NB4 (cell line): ENCODE measurements around the gene ATXN7L1.

ENCODE experiments used
- MAX ChIP-seq: IDR thresholded peaks from 2 replicates; pipeline ENCODE4 v1.6.1; 2011; ENCODE audit warnings: low read depth, low read length
- POLR2A ChIP-seq: IDR thresholded peaks from 2 replicates; pipeline ENCODE4 v1.6.1; 2011; ENCODE audit warnings: mild to moderate bottlenecking; ENCODE audit not compliant: insufficient read length; ENCODE audit errors: extremely low read depth
- TF ChIP-seq, protein P1 (sequence below): IDR thresholded peaks from one replicate; pipeline ENCODE4 v1.5.1; 2012; ENCODE audit warnings: low read depth, low read length

GRCh38 chr7:105907129-105907846 is 30.9 kb upstream of the ATXN7L1 start:
- TF ChIP-seq POLR2A (no peak), MAX (no peak)
- TF ChIP-seq, protein P1, sequence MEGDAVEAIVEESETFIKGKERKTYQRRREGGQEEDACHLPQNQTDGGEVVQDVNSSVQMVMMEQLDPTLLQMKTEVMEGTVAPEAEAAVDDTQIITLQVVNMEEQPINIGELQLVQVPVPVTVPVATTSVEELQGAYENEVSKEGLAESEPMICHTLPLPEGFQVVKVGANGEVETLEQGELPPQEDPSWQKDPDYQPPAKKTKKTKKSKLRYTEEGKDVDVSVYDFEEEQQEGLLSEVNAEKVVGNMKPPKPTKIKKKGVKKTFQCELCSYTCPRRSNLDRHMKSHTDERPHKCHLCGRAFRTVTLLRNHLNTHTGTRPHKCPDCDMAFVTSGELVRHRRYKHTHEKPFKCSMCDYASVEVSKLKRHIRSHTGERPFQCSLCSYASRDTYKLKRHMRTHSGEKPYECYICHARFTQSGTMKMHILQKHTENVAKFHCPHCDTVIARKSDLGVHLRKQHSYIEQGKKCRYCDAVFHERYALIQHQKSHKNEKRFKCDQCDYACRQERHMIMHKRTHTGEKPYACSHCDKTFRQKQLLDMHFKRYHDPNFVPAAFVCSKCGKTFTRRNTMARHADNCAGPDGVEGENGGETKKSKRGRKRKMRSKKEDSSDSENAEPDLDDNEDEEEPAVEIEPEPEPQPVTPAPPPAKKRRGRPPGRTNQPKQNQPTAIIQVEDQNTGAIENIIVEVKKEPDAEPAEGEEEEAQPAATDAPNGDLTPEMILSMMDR: no peak
